ENCODE results near the gene PROCA1. TPM values are rescaled to one million over a fixed set of nuclear protein-coding genes. Genes with fewer than 3 reads are reported as not detected.

PROCA1 gene
- polyA plus RNA-seq, 1 donor (not counting 4 experiments of a cell fraction or from before 2014, with no cell fraction given) = 0.39 TPM

- no peak for DNase-seq (ENCODE audit: low read depth, low spot score)
- no peak overlapping the region for H3K9ac ChIP-seq (ENCODE audit: control insufficient read depth, extremely low read depth, insufficient read depth, low read length)
- no peak overlapping the region for H3K27ac ChIP-seq (ENCODE audit: control insufficient read depth, insufficient read depth, low read length)
- no peaks in the 10 kb centered on the region for H3K9me1 ChIP-seq (ENCODE audit: control insufficient read depth, extremely low read depth, insufficient read depth, low read length)
- no peak overlapping the region for H3K4me2 ChIP-seq (ENCODE audit: control insufficient read depth, extremely low read depth, insufficient read depth, low read depth, low read length)
- dilution Hi-C loops (cut with MboI; ENCODE audit: extremely low pct_ligation_motif_present, low sequenced_read_pairs) = no loop called here
- no peaks in the 10 kb centered on the region for H3K4me1 ChIP-seq (ENCODE audit: control insufficient read depth, extremely low read depth, insufficient read depth, low read length)
- no peak for FAIRE-seq
- no peaks in the 10 kb centered on the region for H3K79me2 ChIP-seq (ENCODE audit: control insufficient read depth, insufficient read depth, low read length)
- H4K20me1 ChIP-seq (ENCODE audit: control insufficient read depth, extremely low read depth, insufficient read depth, low read length) = no peaks in the 10 kb centered on the region
- H3K4me3 ChIP-seq (ENCODE audit: control insufficient read depth in 2 of 3, extremely low read depth in 1 of 3, insufficient read depth in 2 of 3, low read depth in 1 of 3, low read length in 3 of 3) = no peak overlapping the region
- no peak overlapping the region for H2AFZ ChIP-seq (ENCODE audit: control insufficient read depth, low read length)
- H3K27me3 ChIP-seq (ENCODE audit: control insufficient read depth, extremely low read depth, insufficient read depth, low read length) = no peaks in the 10 kb centered on the region
- no peak for TF ChIP-seq EZH2 (IDR thresholded peaks at IDR 0.05; ENCODE audit: low read length)
- TF ChIP-seq, protein P1, sequence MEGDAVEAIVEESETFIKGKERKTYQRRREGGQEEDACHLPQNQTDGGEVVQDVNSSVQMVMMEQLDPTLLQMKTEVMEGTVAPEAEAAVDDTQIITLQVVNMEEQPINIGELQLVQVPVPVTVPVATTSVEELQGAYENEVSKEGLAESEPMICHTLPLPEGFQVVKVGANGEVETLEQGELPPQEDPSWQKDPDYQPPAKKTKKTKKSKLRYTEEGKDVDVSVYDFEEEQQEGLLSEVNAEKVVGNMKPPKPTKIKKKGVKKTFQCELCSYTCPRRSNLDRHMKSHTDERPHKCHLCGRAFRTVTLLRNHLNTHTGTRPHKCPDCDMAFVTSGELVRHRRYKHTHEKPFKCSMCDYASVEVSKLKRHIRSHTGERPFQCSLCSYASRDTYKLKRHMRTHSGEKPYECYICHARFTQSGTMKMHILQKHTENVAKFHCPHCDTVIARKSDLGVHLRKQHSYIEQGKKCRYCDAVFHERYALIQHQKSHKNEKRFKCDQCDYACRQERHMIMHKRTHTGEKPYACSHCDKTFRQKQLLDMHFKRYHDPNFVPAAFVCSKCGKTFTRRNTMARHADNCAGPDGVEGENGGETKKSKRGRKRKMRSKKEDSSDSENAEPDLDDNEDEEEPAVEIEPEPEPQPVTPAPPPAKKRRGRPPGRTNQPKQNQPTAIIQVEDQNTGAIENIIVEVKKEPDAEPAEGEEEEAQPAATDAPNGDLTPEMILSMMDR (optimal IDR thresholded peaks at IDR 0.05 in 1 of 3, IDR thresholded peaks at IDR 0.05 in 1 of 3, conservative IDR thresholded peaks at IDR 0.05 in 1 of 3; ENCODE audit: extremely low read depth in 1 of 3, insufficient read depth in 2 of 3, low read length in 3 of 3) = no peak
- no peaks in the 10 kb centered on the region for H3K9me3 ChIP-seq (ENCODE audit: control insufficient read depth, low read depth, low read length)
- peaks cover 52 to 54% of the 10 kb centered on the region in 2 experiments for H3K36me3 ChIP-seq (ENCODE audit: control insufficient read depth in 2 of 2, extremely low read depth in 1 of 2, insufficient read depth in 2 of 2, low read length in 2 of 2)
Observed at GRCh38 chr17:28700830-28701492, 10.7 kb downstream of the PROCA1 start.

GRCh38 chr17:28700278-28700677, 11.4 kb downstream of the PROCA1 start:
- Histone ChIP-seq H3K27ac (ENCODE audit: control insufficient read depth, insufficient read depth, low read length) (no peak overlapping the region), H3K4me3 (ENCODE audit: control insufficient read depth in 2 of 3, extremely low read depth in 1 of 3, insufficient read depth in 2 of 3, low read depth in 1 of 3, low read length in 3 of 3) (no peak overlapping the region), H3K79me2 (ENCODE audit: control insufficient read depth, insufficient read depth, low read length) (no peaks in the 10 kb centered on the region), H3K4me2 (ENCODE audit: control insufficient read depth, extremely low read depth, insufficient read depth, low read depth, low read length) (no peak overlapping the region), H3K36me3 (ENCODE audit: control insufficient read depth in 2 of 2, extremely low read depth in 1 of 2, insufficient read depth in 2 of 2, low read length in 2 of 2) (peaks cover 56 to 57% of the 10 kb centered on the region in 2 experiments), H4K20me1 (ENCODE audit: control insufficient read depth, extremely low read depth, insufficient read depth, low read length) (no peaks in the 10 kb centered on the region), H3K9me1 (ENCODE audit: control insufficient read depth, extremely low read depth, insufficient read depth, low read length) (no peaks in the 10 kb centered on the region), H3K9me3 (ENCODE audit: control insufficient read depth, low read depth, low read length) (no peaks in the 10 kb centered on the region), H2AFZ (ENCODE audit: control insufficient read depth, low read length) (no peak overlapping the region), H3K27me3 (ENCODE audit: control insufficient read depth, extremely low read depth, insufficient read depth, low read length) (no peaks in the 10 kb centered on the region), H3K4me1 (ENCODE audit: control insufficient read depth, extremely low read depth, insufficient read depth, low read length) (no peaks in the 10 kb centered on the region), H3K9ac (ENCODE audit: control insufficient read depth, extremely low read depth, insufficient read depth, low read length) (no peak overlapping the region)
- no peak for FAIRE-seq
- DNase-seq (ENCODE audit: low read depth, low spot score) = no peak
- dilution Hi-C loops (cut with MboI; ENCODE audit: extremely low pct_ligation_motif_present, low sequenced_read_pairs) = no loop called here
- TF ChIP-seq, protein P1 (optimal IDR thresholded peaks at IDR 0.05 in 1 of 3, IDR thresholded peaks at IDR 0.05 in 1 of 3, conservative IDR thresholded peaks at IDR 0.05 in 1 of 3; ENCODE audit: extremely low read depth in 1 of 3, insufficient read depth in 2 of 3, low read length in 3 of 3) = no peak
- TF ChIP-seq EZH2 (IDR thresholded peaks at IDR 0.05; ENCODE audit: low read length) = no peak

All from keratinocyte (primary cell).